AG04450 (cell line): ENCODE results near the gene SMC1B. TPM values are rescaled to one million over a fixed set of nuclear protein-coding genes. Genes with fewer than 3 reads are reported as not detected.
"Not testable (repeated sequence)": the region's sequence is repeated elsewhere in the genome, so short reads cannot be mapped to it uniquely, and the experiment has no call there.

ENCODE experiments used
- CTCF ChIA-PET: fragments of 300-600, 350-600 bp; formaldehyde crosslinking; extraction: SDS; loops from one replicate; lab custom pipeline; 2022; ENCODE audit warnings: antibody characterized with exemption, inconsistent platforms; lab: Charles Lee
- POLR2A ChIA-PET: fragments of 350-600 bp; formaldehyde crosslinking; extraction: SDS; loops from one replicate; lab custom pipeline; 2021; ENCODE audit warnings: antibody characterized with exemption, inconsistent platforms; lab: Yijun Ruan, JAX
- DNase-seq: peaks from one replicate; pipeline ENCODE4 v3.0.0-alpha.2; 2011; ENCODE audit warnings: low read depth, low spot score
- H3K27ac ChIP-seq: one replicate; pipeline ENCODE4 v1.5.1; 2012; ENCODE audit warnings: low read depth, low read length, control low read depth
- H3K27me3 ChIP-seq: one replicate; pipeline ENCODE4 v1.6.0; 2012; ENCODE audit warnings: low read length; ENCODE audit not compliant: control insufficient read depth, insufficient read depth
- H3K4me3 ChIP-seq: 2 replicates; pipeline ENCODE4 v1.5.1; 2011; ENCODE audit warnings: mild to moderate bottlenecking, low read depth, low read length, control low read depth
- H3K9me3 ChIP-seq: 2 replicates; pipeline ENCODE4 v1.5.1; 2012; ENCODE audit warnings: low read length; ENCODE audit not compliant: control insufficient read depth, insufficient read depth
- CTCF ChIP-seq: IDR thresholded peaks from 2 replicates; pipeline ENCODE4 v1.5.1; 2011; ENCODE audit warnings: low read depth, low read length, control low read depth, inconsistent platforms
- polyA plus RNA-seq: library from polyadenylated mRNA; depleted of rRNA; stranded (reverse); fragments of >200 nt; gene quantifications from 2 replicates; pipeline ENCODE4 v1.2.3, GENCODE V29; 2011

SMC1B gene
- polyA plus RNA-seq, 1 experiment = not detected

GRCh38 chr22:45357490-45357889 is 55.9 kb downstream of the SMC1B start:
- Histone ChIP-seq H3K4me3 (no peak overlapping the region), H3K27me3 (peaks cover 15% of the 10 kb centered on the region), H3K9me3 (no peaks in the 10 kb centered on the region), H3K27ac (no peak overlapping the region)
- ChIA-PET POLR2A (no interaction called here), CTCF (no interaction called here)
- no peak for TF ChIP-seq CTCF
- DNase-seq = no peak

- no peak overlapping the region for H3K4me3 ChIP-seq
- H3K9me3 ChIP-seq = no peaks in the 10 kb centered on the region
- POLR2A ChIA-PET = no interaction called here
- no peak for DNase-seq
- no peaks in the 10 kb centered on the region for H3K27me3 ChIP-seq
- no peak overlapping the region for H3K27ac ChIP-seq
- CTCF ChIA-PET = no interaction called here
- no peak for TF ChIP-seq CTCF
Measured at GRCh38 chr22:45353786-45354185, 59.6 kb downstream of the SMC1B start.

GRCh38 chr22:45352757-45353156 is 60.6 kb downstream of the SMC1B start:
- H3K27ac ChIP-seq, POLR2A ChIA-PET, H3K27me3 ChIP-seq, H3K4me3 ChIP-seq, CTCF ChIA-PET, DNase-seq, H3K9me3 ChIP-seq: not testable (repeated sequence)

- no peak for TF ChIP-seq CTCF
- Histone ChIP-seq H3K4me3 (no peak overlapping the region), H3K27ac (no peak overlapping the region), H3K9me3 (no peaks in the 10 kb centered on the region), H3K27me3 (no peaks in the 10 kb centered on the region)
- CTCF ChIA-PET = no interaction called here
- POLR2A ChIA-PET = no interaction called here
- no peak for DNase-seq
Measured at GRCh38 chr22:45351956-45352355, 61.4 kb downstream of the SMC1B start.

- POLR2A ChIA-PET = no interaction called here
- CTCF ChIA-PET = no interaction called here
- DNase-seq = no peak
- no peak overlapping the region for H3K27ac ChIP-seq
- no peak for TF ChIP-seq CTCF
- H3K9me3 ChIP-seq = no peaks in the 10 kb centered on the region
- H3K4me3 ChIP-seq = no peak overlapping the region
- no peaks in the 10 kb centered on the region for H3K27me3 ChIP-seq
Measured at GRCh38 chr22:45349916-45350315, 63.5 kb downstream of the SMC1B start.

- ChIA-PET CTCF (no interaction called here), POLR2A (no interaction called here)
- Histone ChIP-seq H3K9me3 (no peaks in the 10 kb centered on the region), H3K4me3 (no peak overlapping the region), H3K27ac (no peak overlapping the region), H3K27me3 (no peaks in the 10 kb centered on the region)
- no peak for DNase-seq
- TF ChIP-seq CTCF = peak; percentile 23
Measured at GRCh38 chr22:45344334-45344733, 69.1 kb downstream of the SMC1B start.
